NT2/D1 (cell line): ENCODE results near the gene FCER1G.

Experiments
- YY1 ChIP-seq: IDR thresholded peaks from 2 replicates; pipeline ENCODE4 v1.6.1; 2011; ENCODE audit not compliant: insufficient read length, insufficient read depth
- ZNF274 ChIP-seq: IDR thresholded peaks from 2 replicates; pipeline ENCODE4 v1.6.1; 2011; ENCODE audit warnings: mild to moderate bottlenecking, low read depth, low read length

GRCh38 chr1:161265305-161265704 lies 50.2 kb downstream of the FCER1G start:
- TF ChIP-seq ZNF274 = no peak
- no peak for TF ChIP-seq YY1
